ENCODE measurements around the gene BIVM.
A peak's percentile ranks its signal among the peaks of the same experiment; 100 is the strongest.
"Not testable (repeated sequence)": the region's sequence is repeated elsewhere in the genome, so short reads cannot be mapped to it uniquely, and the experiment has no call there.

The BIVM gene

GRCh38 chr13:102773441-102774213 is 25.3 kb upstream of the BIVM start, which contains the start of gene TEX30:
Gene TEX30 (minus strand): TSS chr13:102773786. CDS start chr13:102770026, 3,760 bp downstream.
- Histone ChIP-seq H3K36me3 (ENCODE audit: control insufficient read depth in 2 of 2, insufficient read depth in 2 of 2, low read length in 2 of 2) (no peaks in the 10 kb centered on the region), H3K4me3 (ENCODE audit: low read length in 2 of 2) (peak within 1 kb of the TSS; percentile 64 to 90), H3K9me3 (ENCODE audit: control insufficient read depth in 2 of 2, low read length in 2 of 2) (no peaks in the 10 kb centered on the region), H3K27me3 (ENCODE audit: control insufficient read depth in 1 of 2, insufficient read depth in 2 of 2, low read length in 2 of 2) (no peaks in the 10 kb centered on the region), H3K27ac (ENCODE audit: low read length) (peak within 1 kb of the TSS; percentile 75), H3K4me1 (ENCODE audit: control insufficient read depth, insufficient read depth, low read length) (peaks cover 10% of the 10 kb centered on the region), H3K9ac (ENCODE audit: low read length in 2 of 2) (peak within 1 kb of the TSS; percentile 69 to 91)

DNA sequence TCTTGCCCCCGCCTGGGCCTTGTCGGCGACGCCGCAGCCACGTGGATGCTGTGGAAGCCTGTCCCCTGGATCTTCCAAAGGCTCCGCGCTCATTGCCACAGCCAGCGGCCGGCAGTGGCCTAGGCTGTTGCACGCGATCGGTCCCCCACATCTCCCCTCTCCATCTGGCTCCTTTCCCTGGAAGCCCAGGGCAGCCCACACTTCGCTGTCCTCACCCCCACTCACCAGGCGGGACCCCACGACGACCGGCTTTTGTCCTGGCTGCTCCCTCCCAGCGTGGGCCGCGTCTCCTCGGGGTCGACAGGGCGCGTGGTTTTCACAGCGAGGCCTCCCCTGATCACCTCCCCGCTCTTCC is 24.7 kb upstream of the BIVM start:
- peaks cover 10% of the 10 kb centered on the region for H3K4me1 ChIP-seq (ENCODE audit: control insufficient read depth, insufficient read depth, low read length)
- peak overlapping the region; percentile 69 to 91 for H3K9ac ChIP-seq (ENCODE audit: low read length in 2 of 2)
- H3K9me3 ChIP-seq (ENCODE audit: control insufficient read depth in 2 of 2, low read length in 2 of 2): no peaks in the 10 kb centered on the region
- H3K36me3 ChIP-seq (ENCODE audit: control insufficient read depth in 2 of 2, insufficient read depth in 2 of 2, low read length in 2 of 2): no peaks in the 10 kb centered on the region
- H3K27me3 ChIP-seq (ENCODE audit: control insufficient read depth in 1 of 2, insufficient read depth in 2 of 2, low read length in 2 of 2): no peaks in the 10 kb centered on the region
- peak overlapping the region; percentile 75 for H3K27ac ChIP-seq (ENCODE audit: low read length)
- H3K4me3 ChIP-seq (ENCODE audit: low read length in 2 of 2): peak overlapping the region; percentile 64 to 90

- Histone ChIP-seq H3K4me3 (ENCODE audit: low read length in 2 of 2) (peak overlapping the region in 1 of 2 donors; percentile 64), H3K4me1 (ENCODE audit: control insufficient read depth, insufficient read depth, low read length) (peaks cover 10% of the 10 kb centered on the region), H3K27me3 (ENCODE audit: control insufficient read depth in 1 of 2, insufficient read depth in 2 of 2, low read length in 2 of 2) (no peaks in the 10 kb centered on the region), H3K27ac (ENCODE audit: low read length) (no peak overlapping the region), H3K36me3 (ENCODE audit: control insufficient read depth in 2 of 2, insufficient read depth in 2 of 2, low read length in 2 of 2) (no peaks in the 10 kb centered on the region), H3K9ac (ENCODE audit: low read length in 2 of 2) (no peak overlapping the region), H3K9me3 (ENCODE audit: control insufficient read depth in 2 of 2, low read length in 2 of 2) (no peaks in the 10 kb centered on the region)
Observed at GRCh38 chr13:102774591-102775520, 24.1 kb upstream of the BIVM start.

GRCh38 chr13:102776271-102776670 is 22.6 kb upstream of the BIVM start:
- Histone ChIP-seq H3K36me3 (ENCODE audit: control insufficient read depth in 2 of 2, insufficient read depth in 2 of 2, low read length in 2 of 2) (no peaks in the 10 kb centered on the region), H3K4me1 (ENCODE audit: control insufficient read depth, insufficient read depth, low read length) (peaks cover 10% of the 10 kb centered on the region), H3K9me3 (ENCODE audit: control insufficient read depth in 2 of 2, low read length in 2 of 2) (no peaks in the 10 kb centered on the region), H3K27me3 (ENCODE audit: control insufficient read depth in 1 of 2, insufficient read depth in 2 of 2, low read length in 2 of 2) (no peaks in the 10 kb centered on the region), H3K27ac (ENCODE audit: low read length) (no peak overlapping the region), H3K9ac (ENCODE audit: low read length in 2 of 2) (no peak overlapping the region), H3K4me3 (ENCODE audit: low read length in 2 of 2) (no peak overlapping the region)

DNA sequence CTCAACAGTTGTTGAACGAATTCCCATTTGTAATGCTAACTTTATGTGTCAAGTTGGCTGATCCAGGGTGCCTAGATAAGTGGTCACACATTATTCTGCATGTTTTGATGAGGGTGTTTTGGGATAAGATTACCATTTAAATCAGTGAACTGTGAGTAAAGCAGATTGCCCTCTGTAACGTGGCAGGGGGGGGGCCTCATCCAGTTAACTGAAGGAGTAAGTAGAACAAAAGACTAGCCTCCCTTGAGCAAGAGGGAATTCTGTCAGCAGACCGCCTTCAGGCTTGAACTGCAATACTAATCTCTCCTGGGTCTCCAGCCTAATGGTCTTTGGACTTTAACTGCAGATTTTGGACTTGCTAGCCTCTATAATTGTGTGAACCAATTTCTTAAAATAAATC is 21.2 kb upstream of the BIVM start:
- Histone ChIP-seq H3K27me3 (ENCODE audit: control insufficient read depth in 1 of 2, insufficient read depth in 2 of 2, low read length in 2 of 2) (no peaks in the 10 kb centered on the region), H3K27ac (ENCODE audit: low read length) (no peak overlapping the region), H3K9me3 (ENCODE audit: control insufficient read depth in 2 of 2, low read length in 2 of 2) (no peaks in the 10 kb centered on the region), H3K9ac (ENCODE audit: low read length in 2 of 2) (no peak overlapping the region), H3K4me1 (ENCODE audit: control insufficient read depth, insufficient read depth, low read length) (peaks cover 7% of the 10 kb centered on the region), H3K36me3 (ENCODE audit: control insufficient read depth in 2 of 2, insufficient read depth in 2 of 2, low read length in 2 of 2) (peaks cover 0 to 2% of the 10 kb centered on the region in 2 donors), H3K4me3 (ENCODE audit: low read length in 2 of 2) (no peak overlapping the region)

DNA sequence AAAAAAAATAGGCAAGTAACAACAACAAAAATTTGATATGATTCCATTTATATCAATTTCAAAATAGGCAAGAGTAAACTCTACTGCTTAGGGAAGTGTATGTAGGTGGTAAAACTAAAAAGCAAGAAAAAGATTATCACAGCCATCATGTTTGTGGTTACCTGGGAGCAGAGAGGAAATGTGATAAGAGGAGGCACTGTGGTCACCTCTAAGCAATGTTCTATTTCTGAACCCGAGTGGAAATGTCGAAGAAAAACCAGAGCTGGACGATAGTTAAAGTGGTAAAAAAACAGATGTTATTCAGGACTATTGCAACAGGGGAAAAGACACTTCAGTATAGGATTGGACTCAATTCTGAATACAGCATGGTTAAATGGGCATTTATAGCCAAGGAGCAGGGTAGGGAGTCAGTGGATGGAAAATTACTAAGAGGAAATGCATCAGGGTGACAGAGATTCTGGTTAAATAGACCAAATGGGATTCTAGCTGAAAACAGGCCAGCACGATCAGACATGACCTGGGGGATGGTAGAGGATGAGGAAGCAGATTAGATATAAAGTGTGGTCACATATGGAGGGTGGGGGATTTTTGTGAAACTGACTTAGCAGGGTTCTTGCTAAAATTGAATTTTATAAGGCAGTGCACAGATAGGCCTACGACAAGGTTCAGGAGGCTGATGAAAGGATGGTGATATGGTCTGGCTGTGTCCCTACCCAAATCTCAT is 19.3 kb upstream of the BIVM start:
- Histone ChIP-seq H3K27me3 (ENCODE audit: control insufficient read depth in 1 of 2, insufficient read depth in 2 of 2, low read length in 2 of 2) (no peaks in the 10 kb centered on the region), H3K4me1 (ENCODE audit: control insufficient read depth, insufficient read depth, low read length) (no peaks in the 10 kb centered on the region), H3K9ac (ENCODE audit: low read length in 2 of 2) (no peak overlapping the region), H3K36me3 (ENCODE audit: control insufficient read depth in 2 of 2, insufficient read depth in 2 of 2, low read length in 2 of 2) (peaks cover 0 to 4% of the 10 kb centered on the region in 2 donors), H3K27ac (ENCODE audit: low read length) (no peak overlapping the region), H3K4me3 (ENCODE audit: low read length in 2 of 2) (no peak overlapping the region), H3K9me3 (ENCODE audit: control insufficient read depth in 2 of 2, low read length in 2 of 2) (no peaks in the 10 kb centered on the region)

GRCh38 chr13:102780656-102781055 is 18.3 kb upstream of the BIVM start:
- H3K9me3 ChIP-seq (ENCODE audit: control insufficient read depth in 2 of 2, low read length in 2 of 2); H3K4me3 ChIP-seq (ENCODE audit: low read length in 2 of 2); H3K27me3 ChIP-seq (ENCODE audit: control insufficient read depth in 1 of 2, insufficient read depth in 2 of 2, low read length in 2 of 2); H3K27ac ChIP-seq (ENCODE audit: low read length); H3K36me3 ChIP-seq (ENCODE audit: control insufficient read depth in 2 of 2, insufficient read depth in 2 of 2, low read length in 2 of 2); H3K9ac ChIP-seq (ENCODE audit: low read length in 2 of 2); H3K4me1 ChIP-seq (ENCODE audit: control insufficient read depth, insufficient read depth, low read length): not testable (repeated sequence)

DNA sequence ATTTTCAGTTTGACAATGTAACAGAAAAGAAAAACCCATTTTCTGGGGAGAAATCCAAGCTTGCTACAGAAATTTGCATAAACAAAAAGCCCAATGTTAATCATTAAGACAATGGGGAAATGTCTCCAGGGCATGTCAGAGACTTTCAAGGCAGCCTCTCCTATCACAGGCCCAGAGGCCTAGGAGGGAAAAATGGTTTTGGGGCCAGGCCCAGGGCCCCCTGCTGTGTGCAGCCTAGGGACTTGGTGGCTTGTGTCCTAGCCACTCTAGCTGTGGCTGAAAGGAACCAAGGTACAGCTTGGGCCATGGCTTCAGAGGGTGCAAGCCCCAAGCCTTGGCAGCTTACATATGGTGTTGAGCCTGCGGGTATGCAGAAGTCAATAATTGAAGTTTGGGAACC is 17.3 kb upstream of the BIVM start:
- Histone ChIP-seq H3K27ac (ENCODE audit: low read length) (no peak overlapping the region), H3K36me3 (ENCODE audit: control insufficient read depth in 2 of 2, insufficient read depth in 2 of 2, low read length in 2 of 2) (peaks cover 0 to 4% of the 10 kb centered on the region in 2 donors), H3K4me3 (ENCODE audit: low read length in 2 of 2) (no peak overlapping the region), H3K27me3 (ENCODE audit: control insufficient read depth in 1 of 2, insufficient read depth in 2 of 2, low read length in 2 of 2) (no peaks in the 10 kb centered on the region), H3K9ac (ENCODE audit: low read length in 2 of 2) (no peak overlapping the region), H3K9me3 (ENCODE audit: control insufficient read depth in 2 of 2, low read length in 2 of 2) (no peaks in the 10 kb centered on the region), H3K4me1 (ENCODE audit: control insufficient read depth, insufficient read depth, low read length) (no peaks in the 10 kb centered on the region)

GRCh38 chr13:102784483-102784882 is 14.4 kb upstream of the BIVM start:
- Histone ChIP-seq H3K36me3 (ENCODE audit: control insufficient read depth in 2 of 2, insufficient read depth in 2 of 2, low read length in 2 of 2) (peaks cover 0 to 12% of the 10 kb centered on the region in 2 donors), H3K27ac (ENCODE audit: low read length) (no peak overlapping the region), H3K4me1 (ENCODE audit: control insufficient read depth, insufficient read depth, low read length) (no peaks in the 10 kb centered on the region), H3K9me3 (ENCODE audit: control insufficient read depth in 2 of 2, low read length in 2 of 2) (no peaks in the 10 kb centered on the region), H3K4me3 (ENCODE audit: low read length in 2 of 2) (no peak overlapping the region), H3K27me3 (ENCODE audit: control insufficient read depth in 1 of 2, insufficient read depth in 2 of 2, low read length in 2 of 2) (no peaks in the 10 kb centered on the region), H3K9ac (ENCODE audit: low read length in 2 of 2) (no peak overlapping the region)

DNA sequence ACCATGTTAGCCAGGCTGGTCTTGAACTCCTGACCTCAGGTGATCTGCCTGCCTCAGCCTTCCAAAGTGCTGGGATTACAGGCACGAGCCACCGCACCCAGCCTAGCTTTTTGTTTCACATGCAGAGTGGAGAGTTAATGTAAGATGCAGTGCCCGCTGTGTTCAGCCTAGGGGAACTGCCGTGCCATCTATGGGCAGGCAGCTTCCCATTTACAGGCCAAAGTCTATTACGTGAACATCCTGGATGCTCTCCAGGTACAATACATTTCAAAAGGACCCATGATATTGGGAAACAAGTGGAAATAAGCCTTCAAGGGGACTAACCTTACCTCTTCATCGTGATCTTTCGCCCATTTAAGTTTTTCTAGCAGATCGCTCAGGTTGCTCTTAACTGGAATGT is 10.2 kb upstream of the BIVM start:
- Histone ChIP-seq H3K27ac (ENCODE audit: low read length) (no peak overlapping the region), H3K4me1 (ENCODE audit: control insufficient read depth, insufficient read depth, low read length) (no peaks in the 10 kb centered on the region), H3K27me3 (ENCODE audit: control insufficient read depth in 1 of 2, insufficient read depth in 2 of 2, low read length in 2 of 2) (no peaks in the 10 kb centered on the region), H3K9ac (ENCODE audit: low read length in 2 of 2) (no peak overlapping the region), H3K36me3 (ENCODE audit: control insufficient read depth in 2 of 2, insufficient read depth in 2 of 2, low read length in 2 of 2) (peaks cover 6 to 21% of the 10 kb centered on the region in 2 donors), H3K4me3 (ENCODE audit: low read length in 2 of 2) (no peak overlapping the region), H3K9me3 (ENCODE audit: control insufficient read depth in 2 of 2, low read length in 2 of 2) (no peaks in the 10 kb centered on the region)

Data from stomach smooth muscle (tissue), 2 donors.